ENCODE data around the gene GSX1.

GSX1 gene

DNA sequence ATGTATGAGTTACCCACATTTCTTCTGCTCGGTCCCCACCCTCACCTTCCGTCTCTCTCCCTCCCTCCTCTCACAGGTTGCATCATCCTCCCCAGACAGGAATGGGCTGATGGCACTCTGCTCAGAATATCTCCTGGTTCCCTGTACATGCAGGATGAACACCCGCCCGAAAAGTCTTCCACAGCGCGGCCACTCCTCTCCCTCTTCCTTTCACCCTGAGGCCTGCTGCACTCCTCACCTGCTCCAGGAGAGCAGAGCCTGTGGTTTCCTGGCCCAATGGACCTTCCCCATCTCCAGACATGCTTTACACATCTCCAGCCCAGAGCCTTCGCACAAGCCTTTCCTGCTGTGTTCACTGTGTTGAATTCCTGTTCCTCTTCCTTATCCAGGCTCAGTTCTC, 40.9 kb downstream of the GSX1 start:
- no peak for DNase-seq (ENCODE audit: low read depth in 2 of 2)

DNA sequence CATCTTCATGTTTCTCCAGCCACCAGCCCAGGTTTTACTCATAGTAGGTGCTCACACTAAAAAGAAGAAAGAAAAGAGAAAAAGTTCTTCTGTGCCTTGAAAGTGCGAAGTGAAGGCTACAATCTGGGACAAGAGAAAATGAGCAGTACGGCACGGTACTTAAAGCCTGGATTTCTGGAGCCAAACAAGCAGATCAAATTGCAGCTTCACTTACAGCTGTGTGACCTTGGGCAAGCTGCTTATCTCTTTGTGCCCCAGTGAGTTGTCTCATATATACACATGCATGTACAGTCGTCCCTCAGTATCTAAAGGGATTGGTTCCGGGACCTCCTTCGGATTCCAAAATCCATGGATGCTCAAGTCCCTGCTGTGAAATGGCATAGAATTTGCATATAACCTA, 41.8 kb downstream of the GSX1 start:
- no peak for DNase-seq (ENCODE audit: low read depth in 2 of 2)

DNA sequence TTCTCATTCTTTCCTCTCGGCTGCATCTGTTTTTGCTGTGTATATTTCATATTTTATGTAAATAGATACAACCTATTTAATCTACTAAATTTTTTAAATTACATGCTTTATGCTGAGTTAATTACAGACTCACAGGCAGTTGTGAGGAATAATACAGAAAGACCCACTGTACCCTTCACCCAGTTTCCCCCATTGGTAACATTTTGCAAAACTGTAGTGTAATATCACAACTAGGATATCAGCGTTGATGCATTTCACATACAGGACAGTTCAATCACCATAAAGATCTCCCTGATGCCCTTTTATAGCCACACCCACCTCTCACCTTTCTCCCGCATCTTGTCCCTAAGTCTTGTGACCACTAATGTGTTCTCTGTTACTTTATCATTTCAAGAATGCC, 43.5 kb downstream of the GSX1 start:
- no peak for DNase-seq (ENCODE audit: low read depth in 2 of 2)

DNA sequence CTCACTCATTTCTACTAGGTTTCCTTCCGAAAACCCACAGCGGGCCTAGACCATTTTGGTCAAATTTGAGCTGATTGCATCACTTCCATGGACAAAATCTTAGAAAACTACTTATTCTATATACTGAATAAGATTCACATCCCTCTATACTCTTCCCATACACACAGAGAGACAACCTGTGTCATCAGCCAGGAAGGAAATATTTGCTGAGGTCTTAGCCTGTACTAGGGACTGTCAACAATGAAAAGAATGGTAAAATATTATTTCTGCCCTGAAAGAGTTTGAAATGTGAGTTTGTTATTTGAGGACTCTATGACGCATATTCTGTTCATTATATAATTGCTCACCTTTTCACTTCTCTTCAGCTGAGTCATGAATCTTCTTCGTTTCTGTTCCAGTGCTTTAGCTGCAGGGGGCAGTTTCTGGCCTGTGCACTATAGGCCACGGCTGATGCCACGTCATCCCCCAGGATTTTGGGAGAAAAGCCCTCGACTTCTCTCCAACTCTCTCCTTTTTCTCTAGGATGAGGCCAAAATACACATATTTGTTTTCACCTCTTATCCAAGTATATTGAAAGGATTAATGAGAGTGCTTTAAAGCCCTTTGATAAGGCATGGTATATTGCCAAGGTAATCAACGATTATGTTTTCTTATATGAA, 47.7 kb downstream of the GSX1 start:
- no peak for DNase-seq (ENCODE audit: low read depth in 2 of 2)

DNA sequence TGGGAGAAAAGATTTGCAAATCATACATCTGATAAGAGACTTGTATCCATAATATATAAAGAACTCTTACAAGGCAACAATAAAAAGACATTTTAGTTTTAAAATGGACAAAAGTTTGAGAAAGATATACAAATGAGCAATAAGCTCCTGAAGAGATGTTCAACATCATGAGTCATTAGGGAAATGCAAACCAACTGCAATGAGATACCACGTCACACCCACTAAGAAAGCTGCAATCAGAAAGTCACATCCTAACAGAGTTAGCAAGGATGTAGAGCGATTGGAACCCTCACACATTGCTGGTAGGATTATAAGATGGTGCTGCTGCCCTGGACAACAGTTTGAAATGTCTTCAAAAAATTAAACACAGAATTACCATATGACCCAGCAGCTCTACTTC, 50.3 kb downstream of the GSX1 start:
- DNase-seq (ENCODE audit: low read depth in 2 of 2), result no peak

Measured in stimulated activated CD4-positive, alpha-beta T cell treated with anti-CD3 and anti-CD28 coated beads, Interleukin-1b, Interleukin-23, amount 100 ng/mL, for 4 hours (primary cell).